Posterior cingulate gyrus (tissue), 11 donors: ENCODE data around the gene TEN1.
A peak's percentile ranks its signal among the peaks of the same experiment; 100 is the strongest.

Experiments
- DNase-seq, 10 donors: peaks; one replicate each; pipeline versions ENCODE4 v3.0.0 to v3.0.0-alpha.2; 2020 to 2021; ENCODE audit warnings: mixed read lengths in 3 of 10
- intact Hi-C: fragments of 100-400 bp; cut with DNase I; formaldehyde crosslinking; loops from one replicate; pipeline ENCODE4 v1.15.1; 2023

The TEN1 gene

GRCh38 chr17:76004750-76005262 is 25.8 kb downstream of the TEN1 start:
- intact Hi-C loops = loop anchor here (1.0 to 2.0 kb wide), 2 partner anchors 26 to 100 kb away; partner anchors contain the start of genes ACOX1 and TEN1
- DNase-seq = peak in 1 of 10 donors; percentile 50

- DNase-seq = peak in 8 of 10 donors; percentile 52 to 87 (median 83)
- intact Hi-C loops = loop anchor here (1.0 to 2.0 kb wide), 2 partner anchors 27 to 100 kb away; partner anchors contain the start of genes ACOX1 and TEN1
Measured at GRCh38 chr17:76005263-76006149, 26.5 kb downstream of the TEN1 start.

GRCh38 chr17:76007131-76007849 is 28.2 kb downstream of the TEN1 start:
- intact Hi-C loops = no loop called here

DNA sequence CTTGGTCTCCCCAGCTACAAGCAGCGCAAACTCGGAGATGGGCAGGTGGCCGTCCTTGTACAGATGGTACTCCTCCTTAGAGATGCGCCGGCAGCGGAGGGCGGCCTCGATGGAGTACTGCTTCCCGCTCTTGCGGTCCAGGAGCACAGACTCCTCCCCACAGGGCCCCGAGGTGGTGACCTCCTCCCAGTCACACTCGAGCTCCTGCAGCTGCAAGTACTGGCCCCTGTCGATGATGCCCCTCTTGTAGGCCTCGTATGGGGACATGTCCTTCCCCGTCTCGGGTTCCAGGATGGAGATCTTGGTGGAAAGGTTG is 28.8 kb downstream of the TEN1 start:
- DNase-seq = peak in 2 of 10 donors; percentile 78 to 79
- intact Hi-C loops = no loop called here

More at GRCh38 chr17:76007131-76007849, 28.2 kb downstream of the TEN1 start:
- peak in 1 of 10 donors; percentile 74 for DNase-seq

DNA sequence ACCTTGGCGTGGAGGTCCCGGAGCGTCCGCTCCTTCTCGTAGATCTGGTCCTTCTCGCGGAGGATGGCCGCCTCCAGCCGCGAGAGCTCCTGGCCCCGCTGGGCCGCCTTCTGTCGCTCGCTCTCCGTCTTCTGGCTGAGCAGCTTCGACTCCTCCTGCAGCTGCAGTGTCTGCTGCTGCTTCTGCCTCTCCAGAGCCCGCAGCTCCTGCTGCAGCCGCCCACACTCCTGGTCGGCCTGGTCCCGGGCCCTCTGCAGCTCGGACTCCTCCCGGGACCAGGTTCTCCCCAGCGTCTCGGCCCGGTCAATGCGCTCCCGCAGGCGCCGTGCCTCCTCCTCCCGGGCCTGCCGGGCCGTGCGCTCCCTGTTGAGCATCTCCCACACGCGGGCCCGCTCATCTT is 29.2 kb downstream of the TEN1 start:
- intact Hi-C loops = no loop called here
- DNase-seq = peak in 1 of 10 donors; percentile 72

- intact Hi-C loops = no loop called here
- peak in 1 of 10 donors; percentile 84 for DNase-seq
Measured at GRCh38 chr17:76008630-76009425, 29.8 kb downstream of the TEN1 start.

- intact Hi-C loops = no loop called here
- DNase-seq = peak in 1 of 10 donors; percentile 70
Measured at GRCh38 chr17:76009447-76009846, 30.4 kb downstream of the TEN1 start.

- intact Hi-C loops = loop anchor here (10.0 kb wide), 1 partner anchor 265 kb away; no protein-coding TSS in a partner anchor
- DNase-seq = peak in 1 of 10 donors; percentile 70
Measured at GRCh38 chr17:76009969-76010661, 31.1 kb downstream of the TEN1 start.

GRCh38 chr17:76011951-76012350 is 32.9 kb downstream of the TEN1 start:
- intact Hi-C loops = loop anchor here (10.0 kb wide), 1 partner anchor 263 kb away; no protein-coding TSS in a partner anchor
- no peak for DNase-seq

GRCh38 chr17:76013377-76013932 is 34.4 kb downstream of the TEN1 start:
- intact Hi-C loops = loop anchor here (10.0 kb wide), 1 partner anchor 261 kb away; no protein-coding TSS in a partner anchor
- peak in 1 of 10 donors; percentile 74 for DNase-seq

DNA sequence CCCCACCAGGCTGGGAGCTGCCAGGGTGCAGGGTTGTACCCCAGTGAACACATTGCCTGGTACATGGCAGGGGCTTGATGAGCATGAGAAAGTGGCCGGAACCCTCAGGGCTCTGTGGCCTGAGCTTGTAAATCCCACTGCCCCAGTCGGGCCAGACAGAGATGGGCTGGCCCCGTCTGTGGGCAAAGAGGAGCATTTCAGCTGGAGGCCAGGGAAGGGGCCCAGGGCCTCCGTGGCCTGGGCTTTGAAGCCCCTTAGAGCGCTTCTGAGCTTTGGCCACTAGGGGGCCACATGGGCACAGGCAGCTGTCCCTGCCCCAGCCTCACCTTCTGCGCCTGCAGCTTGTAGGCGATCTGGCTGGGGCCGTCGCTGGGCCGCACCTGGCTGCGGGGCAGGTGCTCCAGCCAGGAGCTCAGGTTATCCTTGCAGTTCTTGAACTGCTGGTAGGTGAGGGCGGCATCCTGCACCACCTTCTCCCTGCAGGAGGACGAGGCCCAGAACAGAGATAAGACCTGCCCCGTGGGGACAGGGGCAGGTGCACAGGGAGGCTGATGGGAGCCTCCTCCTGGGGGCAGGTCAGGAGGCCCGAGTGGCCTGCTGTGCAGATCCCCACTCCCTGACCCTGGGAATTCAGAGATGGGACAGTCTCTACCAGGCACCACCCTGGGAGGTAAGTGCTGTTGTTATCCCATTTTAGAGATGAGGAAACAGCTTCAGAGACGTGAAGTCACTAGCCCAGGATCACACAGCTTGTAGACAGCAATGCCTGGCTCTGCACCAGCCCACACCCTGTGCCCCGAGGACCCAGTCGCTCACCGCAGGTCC is 35.3 kb downstream of the TEN1 start:
- intact Hi-C loops = loop anchor here (10.0 kb wide), 1 partner anchor 260 kb away; no protein-coding TSS in a partner anchor
- peak in 8 of 10 donors; percentile 51 to 94 (median 62) for DNase-seq

- intact Hi-C loops = loop anchor here (10.0 kb wide), 1 partner anchor 260 kb away; no protein-coding TSS in a partner anchor
- peak in 1 of 10 donors; percentile 84 for DNase-seq
Measured at GRCh38 chr17:76014925-76015261, 35.9 kb downstream of the TEN1 start.

GRCh38 chr17:76017481-76018339 is 38.7 kb downstream of the TEN1 start:
- intact Hi-C loops = loop anchor here (10.0 kb wide), 1 partner anchor 257 kb away; no protein-coding TSS in a partner anchor
- peak in 1 of 10 donors; percentile 76 for DNase-seq

- no peak for DNase-seq
- intact Hi-C loops = loop anchor here (10.0 kb wide), 1 partner anchor 256 kb away; no protein-coding TSS in a partner anchor
Measured at GRCh38 chr17:76018340-76018680, 39.3 kb downstream of the TEN1 start.

DNA sequence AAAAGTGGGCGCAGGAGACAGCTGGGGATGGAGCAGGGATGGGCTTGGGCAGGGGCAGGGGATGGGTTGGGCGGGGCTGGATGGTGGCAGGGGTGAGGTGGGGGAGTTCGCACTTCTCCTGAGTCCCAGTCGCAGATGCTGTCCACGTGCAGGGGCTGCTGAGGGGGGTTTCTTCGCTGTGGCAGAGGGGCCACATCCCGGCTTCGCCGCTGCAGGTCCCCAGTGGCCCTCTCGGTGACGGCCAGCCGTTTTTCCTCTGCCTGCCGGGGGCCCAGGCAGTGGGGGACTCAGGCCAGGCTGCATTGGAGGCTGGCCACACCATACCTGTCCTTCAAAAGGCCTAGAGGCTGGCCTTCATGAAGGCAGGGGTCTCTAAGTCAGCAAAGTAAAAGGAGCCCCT is 39.8 kb downstream of the TEN1 start:
- DNase-seq = no peak
- intact Hi-C loops = loop anchor here (10.0 kb wide), 1 partner anchor 256 kb away; no protein-coding TSS in a partner anchor

DNA sequence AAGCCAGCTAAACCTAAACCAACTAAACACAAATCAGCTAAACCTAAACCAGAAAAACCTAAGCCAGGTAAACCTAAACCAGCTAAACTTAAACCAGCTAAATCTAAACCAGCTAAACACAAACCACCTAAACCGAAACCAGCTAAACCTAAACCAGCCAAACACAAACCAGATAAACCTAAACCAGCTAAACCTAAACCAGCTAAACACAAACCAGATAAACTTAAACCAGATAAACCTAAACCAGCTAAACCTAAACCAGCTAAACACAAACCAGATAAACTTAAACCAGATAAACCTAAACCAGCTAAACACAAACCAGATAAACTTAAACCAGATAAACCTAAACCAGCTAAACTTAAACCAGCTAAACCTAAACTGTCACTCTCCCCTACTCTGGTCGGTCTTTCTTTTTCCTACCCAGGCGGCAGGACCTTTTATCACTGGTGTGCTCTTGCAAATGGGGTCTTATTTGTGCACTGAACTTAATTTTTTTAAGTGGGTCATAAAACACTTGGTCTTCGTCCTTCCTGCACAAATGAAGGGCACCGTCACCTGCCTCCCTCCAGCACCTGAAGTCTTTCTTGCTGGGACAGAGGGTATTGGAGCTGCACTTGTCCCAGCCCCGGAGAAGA is 40.9 kb downstream of the TEN1 start:
- intact Hi-C loops = loop anchor here (10.0 kb wide), 1 partner anchor 255 kb away; no protein-coding TSS in a partner anchor
- DNase-seq = no peak

DNA sequence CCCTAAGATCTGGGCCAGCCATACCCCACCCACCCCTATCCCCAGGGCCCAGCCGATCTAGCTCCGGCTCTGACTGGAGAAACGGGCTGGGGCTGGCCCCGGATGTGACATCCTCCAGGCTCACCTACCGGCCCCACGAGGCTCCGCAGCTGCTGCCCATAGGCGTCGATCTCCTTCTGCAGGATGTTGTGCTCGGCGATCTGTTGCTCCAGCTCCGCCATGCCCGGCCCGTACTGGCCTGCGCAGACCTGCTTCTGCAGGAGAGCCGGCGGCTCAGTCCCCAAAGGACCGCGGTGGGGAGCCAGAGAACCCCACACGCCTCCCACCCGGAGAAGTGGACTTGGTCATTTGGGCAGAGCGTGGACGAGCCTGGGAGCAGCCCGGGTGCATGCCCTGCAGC is 43.2 kb downstream of the TEN1 start:
- intact Hi-C loops = no loop called here
- peak in 1 of 10 donors; percentile 75 for DNase-seq
